C4-2B (cell line): ENCODE results near the gene PCDHGB4.
"Not testable (repeated sequence)": the region's sequence is repeated elsewhere in the genome, so short reads cannot be mapped to it uniquely, and the experiment has no call there.

Experiments used
- CTCF ChIP-seq: fragments of 450-650 bp; conservative IDR thresholded peaks from 2 replicates; pipeline ENCODE4 v1.5.1; 2017; ENCODE audit warnings: mild to moderate bottlenecking
- ZFX ChIP-seq: fragments of 450-650 bp; IDR thresholded peaks from 2 replicates; pipeline ENCODE4 v1.6.1; 2017

- TF ChIP-seq CTCF = peak; percentile 75
- TF ChIP-seq ZFX = not testable (repeated sequence)
Observed at GRCh38 chr5:141387557-141388311, at the start of gene PCDHGB4.
